Activated naive CD4-positive, alpha-beta T cell treated with anti-CD3 and anti-CD28 coated beads for 36 hours (primary cell): ENCODE measurements around the gene AUTS2. TPM values are rescaled to one million over a fixed set of nuclear protein-coding genes. Genes with fewer than 3 reads are reported as not detected.

Experiments
- CTCF ChIA-PET: fragments of 350-600 bp; sonication (Branson Sonifier 250); formaldehyde crosslinking; loops from one replicate; lab custom pipeline; 2021; ENCODE audit warnings: antibody characterized with exemption; lab: Charles Lee
- DNase-seq: peaks from one replicate; pipeline ENCODE4 v3.0.0-alpha.2; 2020
- H3K27ac Mint-ChIP-seq: one replicate; pipeline ENCODE4 v1.8.0; 2021; ENCODE audit warnings: mild to moderate bottlenecking, mixed read lengths
- H3K27me3 Mint-ChIP-seq: one replicate; pipeline ENCODE4 v1.8.0; 2021; ENCODE audit warnings: low read depth, mixed read lengths
- H3K36me3 Mint-ChIP-seq: one replicate; pipeline ENCODE4 v1.8.0; 2021; ENCODE audit warnings: low read depth, mixed read lengths
- H3K4me1 Mint-ChIP-seq: one replicate; pipeline ENCODE4 v1.8.0; 2021; ENCODE audit warnings: low read depth, mixed read lengths
- H3K4me3 Mint-ChIP-seq: one replicate; pipeline ENCODE4 v1.8.0; 2021; ENCODE audit warnings: mild to moderate bottlenecking, moderate library complexity, mixed read lengths
- H3K9me3 Mint-ChIP-seq: one replicate; pipeline ENCODE4 v1.8.0; 2021; ENCODE audit warnings: mixed read lengths
- intact Hi-C: fragments of 100-400 bp; cut with micrococcal nuclease; formaldehyde crosslinking; loops from one replicate; pipeline ENCODE4 v1.15.1; 2023
- total RNA-seq, 2 experiments: library from RNA; stranded (reverse); gene quantifications; one replicate each; pipeline ENCODE4 v1.2.3, GENCODE V29; 2021

Gene AUTS2
- total RNA-seq, 2 experiments from 2014 or later = 0.79 to 1.1 TPM

DNA sequence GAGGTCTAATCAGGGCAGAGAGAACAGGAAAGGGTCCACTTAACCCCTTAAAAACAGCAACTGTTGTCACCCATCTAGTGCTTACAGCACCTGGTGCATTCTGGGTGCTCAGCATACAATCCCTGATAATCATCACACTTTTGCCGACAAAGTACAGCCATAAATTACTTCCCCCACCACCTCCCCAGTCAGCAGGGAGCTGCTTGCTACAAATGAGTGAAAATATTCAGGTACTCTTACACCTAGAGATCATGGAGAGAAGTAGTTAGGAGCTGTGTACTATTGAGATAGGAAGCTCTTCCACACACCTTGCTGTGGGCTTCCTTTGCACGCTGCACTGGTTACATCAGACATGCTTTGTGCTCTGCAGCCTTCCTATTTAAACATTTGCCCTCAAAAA lies 810.2 kb downstream of the AUTS2 start:
- Mint-ChIP-seq H3K36me3 (no peaks in the 10 kb centered on the region), H3K4me3 (no peak overlapping the region), H3K4me1 (no peaks in the 10 kb centered on the region), H3K27me3 (no peaks in the 10 kb centered on the region), H3K9me3 (no peaks in the 10 kb centered on the region), H3K27ac (no peak overlapping the region)
- DNase-seq = no peak
- CTCF ChIA-PET = no interaction called here
- intact Hi-C loops = no loop called here

DNA sequence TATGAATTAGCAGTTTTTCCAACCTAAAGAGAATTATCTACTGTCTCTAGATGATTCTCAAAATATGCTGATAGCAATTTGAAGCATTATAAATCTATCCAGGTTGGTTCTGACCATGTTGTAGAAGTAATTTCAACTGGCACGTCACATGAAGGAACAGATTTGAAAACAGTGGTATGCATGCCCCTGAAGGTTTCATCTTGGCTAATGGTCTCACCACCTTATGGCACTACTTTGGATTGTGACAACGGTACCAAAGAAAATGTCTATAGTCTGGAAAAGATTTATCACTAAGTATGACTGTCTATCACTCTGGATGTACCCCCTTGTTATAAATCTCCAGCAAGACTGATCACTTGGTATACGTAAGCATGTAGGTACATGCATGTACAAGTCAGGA lies 810.6 kb downstream of the AUTS2 start:
- no peak for DNase-seq
- Mint-ChIP-seq H3K9me3 (no peaks in the 10 kb centered on the region), H3K27ac (no peak overlapping the region), H3K4me3 (no peak overlapping the region), H3K4me1 (no peaks in the 10 kb centered on the region), H3K36me3 (no peaks in the 10 kb centered on the region), H3K27me3 (no peaks in the 10 kb centered on the region)
- intact Hi-C loops = no loop called here
- CTCF ChIA-PET = no interaction called here

DNA sequence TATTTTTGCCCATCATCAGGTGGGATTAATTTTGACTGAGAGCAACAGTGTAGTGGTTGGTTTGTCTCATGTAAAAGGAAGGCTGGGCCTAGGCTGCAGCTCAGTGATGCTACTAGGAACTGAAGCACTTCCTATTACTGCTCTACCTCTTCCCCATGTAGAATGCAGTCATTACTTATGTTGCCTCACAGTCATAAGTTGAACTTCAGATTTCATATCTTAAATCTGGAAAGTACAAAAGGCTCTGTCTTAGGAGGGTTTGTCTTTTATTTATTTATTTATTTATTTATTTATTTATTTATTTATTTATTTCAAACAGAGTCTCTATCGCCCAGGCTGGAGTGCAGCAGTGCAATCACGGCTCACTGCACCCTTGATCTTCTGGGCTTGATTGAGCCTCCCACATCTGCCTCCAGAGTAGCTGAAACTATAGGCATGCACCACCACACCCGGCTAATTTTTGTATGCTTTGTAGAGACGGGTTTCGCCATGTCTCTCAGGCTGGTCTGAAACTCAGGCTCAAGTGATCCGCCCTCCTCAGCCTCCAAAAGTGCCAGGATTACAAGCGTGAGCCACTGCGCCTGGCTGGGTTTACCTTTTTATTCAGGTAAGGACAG lies 812.0 kb downstream of the AUTS2 start:
- H3K27me3 Mint-ChIP-seq = no peaks in the 10 kb centered on the region
- H3K27ac Mint-ChIP-seq = no peak overlapping the region
- no peaks in the 10 kb centered on the region for H3K36me3 Mint-ChIP-seq
- CTCF ChIA-PET = no interaction called here
- intact Hi-C loops = no loop called here
- no peaks in the 10 kb centered on the region for H3K9me3 Mint-ChIP-seq
- no peak for DNase-seq
- H3K4me3 Mint-ChIP-seq = no peak overlapping the region
- H3K4me1 Mint-ChIP-seq = no peaks in the 10 kb centered on the region

DNA sequence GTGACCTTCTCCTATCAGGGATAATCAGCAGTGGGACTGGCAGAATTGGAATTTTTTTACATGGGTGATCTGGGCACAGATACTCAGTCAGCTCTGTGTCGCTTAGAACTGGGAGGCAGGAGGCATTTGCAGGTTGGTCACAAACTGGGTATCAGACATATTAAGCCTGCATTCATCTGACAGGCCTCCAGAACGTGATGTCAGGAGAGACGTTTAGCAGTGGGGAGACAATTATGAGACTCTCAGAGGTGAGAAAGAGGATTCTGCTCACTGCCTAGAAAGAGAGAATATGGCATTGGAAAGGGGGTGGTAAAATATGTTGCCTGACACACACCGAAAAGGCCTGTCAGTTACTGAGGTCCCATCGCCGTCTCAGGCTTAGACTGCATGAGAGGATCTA lies 816.1 kb downstream of the AUTS2 start:
- H3K4me3 Mint-ChIP-seq = no peak overlapping the region
- H3K9me3 Mint-ChIP-seq = no peaks in the 10 kb centered on the region
- H3K4me1 Mint-ChIP-seq = no peaks in the 10 kb centered on the region
- CTCF ChIA-PET = no interaction called here
- no peaks in the 10 kb centered on the region for H3K36me3 Mint-ChIP-seq
- DNase-seq = no peak
- intact Hi-C loops = no loop called here
- H3K27me3 Mint-ChIP-seq = no peaks in the 10 kb centered on the region
- no peak overlapping the region for H3K27ac Mint-ChIP-seq

DNA sequence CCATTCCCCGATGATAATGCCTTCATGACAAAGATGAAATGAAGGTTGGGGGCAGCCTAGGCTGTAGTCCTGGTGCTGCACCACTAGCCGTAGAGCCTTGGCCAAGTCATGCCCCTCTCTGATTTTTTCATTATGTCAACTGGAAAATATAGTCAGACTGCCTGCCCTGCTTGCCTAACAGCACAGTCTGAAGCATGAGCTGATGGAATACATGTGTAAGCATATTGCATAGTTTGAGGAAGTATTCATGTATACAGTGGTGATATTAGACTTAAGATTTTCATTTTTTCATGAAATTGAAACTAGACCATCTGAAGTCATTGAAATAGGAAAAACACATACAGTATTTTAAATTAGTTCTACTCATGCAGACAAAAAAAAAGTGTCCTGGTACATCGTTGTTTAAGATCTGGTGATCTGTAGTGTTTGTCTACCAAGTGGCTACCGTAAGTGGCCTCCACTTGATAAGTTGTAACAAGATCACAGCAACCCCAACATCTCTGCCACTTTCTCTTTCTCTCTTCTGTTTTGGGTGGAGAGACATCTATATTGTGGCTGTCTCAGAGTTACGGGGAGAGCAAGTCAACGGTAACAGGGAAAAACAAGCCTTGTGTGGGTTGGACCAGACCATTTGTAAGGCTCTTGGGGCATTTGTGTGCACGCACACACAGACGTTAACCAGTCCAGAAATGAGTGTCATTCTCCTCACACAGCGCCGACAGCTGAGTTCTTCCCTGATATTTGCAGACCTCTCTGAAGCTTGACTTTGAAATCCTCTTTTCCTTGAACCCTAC lies 817.1 kb downstream of the AUTS2 start:
- H3K4me3 Mint-ChIP-seq = no peak overlapping the region
- intact Hi-C loops = no loop called here
- CTCF ChIA-PET = no interaction called here
- H3K27ac Mint-ChIP-seq = no peak overlapping the region
- H3K36me3 Mint-ChIP-seq = no peaks in the 10 kb centered on the region
- no peak for DNase-seq
- H3K4me1 Mint-ChIP-seq = no peaks in the 10 kb centered on the region
- H3K9me3 Mint-ChIP-seq = no peaks in the 10 kb centered on the region
- H3K27me3 Mint-ChIP-seq = no peaks in the 10 kb centered on the region

DNA sequence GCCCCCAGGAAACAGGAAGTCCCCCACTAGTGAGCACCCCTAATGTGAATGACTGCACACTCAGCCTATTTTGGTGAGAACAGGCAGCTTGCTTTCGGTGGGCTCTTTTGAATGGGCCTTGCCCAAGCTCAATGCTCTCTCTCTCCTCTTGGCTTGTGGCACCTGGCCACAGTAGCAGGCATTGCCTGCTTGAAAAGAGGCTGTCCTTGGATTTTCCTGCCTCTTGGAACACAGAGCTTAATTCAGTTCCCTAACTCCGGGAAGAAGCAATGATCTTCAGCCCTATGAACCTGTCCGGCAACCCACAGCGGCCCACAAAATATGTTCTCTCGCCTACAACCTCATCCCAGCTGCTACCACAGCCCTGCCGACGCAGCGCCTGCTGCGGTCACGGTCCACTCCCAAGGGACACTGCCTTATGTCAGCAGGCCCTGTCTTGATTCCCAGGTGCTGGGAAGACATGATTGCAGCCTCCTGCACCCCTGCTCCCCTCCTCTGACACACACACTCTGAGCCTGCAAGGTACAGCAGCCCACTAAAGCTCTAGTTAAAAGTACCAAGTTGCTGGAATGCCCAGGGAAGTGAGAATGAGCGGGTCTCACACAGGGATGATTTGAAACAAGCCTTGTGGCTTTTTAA lies 818.2 kb downstream of the AUTS2 start:
- no peaks in the 10 kb centered on the region for H3K9me3 Mint-ChIP-seq
- no peaks in the 10 kb centered on the region for H3K4me1 Mint-ChIP-seq
- intact Hi-C loops = no loop called here
- H3K36me3 Mint-ChIP-seq = no peaks in the 10 kb centered on the region
- CTCF ChIA-PET = no interaction called here
- no peaks in the 10 kb centered on the region for H3K27me3 Mint-ChIP-seq
- no peak for DNase-seq
- no peak overlapping the region for H3K4me3 Mint-ChIP-seq
- H3K27ac Mint-ChIP-seq = no peak overlapping the region

DNA sequence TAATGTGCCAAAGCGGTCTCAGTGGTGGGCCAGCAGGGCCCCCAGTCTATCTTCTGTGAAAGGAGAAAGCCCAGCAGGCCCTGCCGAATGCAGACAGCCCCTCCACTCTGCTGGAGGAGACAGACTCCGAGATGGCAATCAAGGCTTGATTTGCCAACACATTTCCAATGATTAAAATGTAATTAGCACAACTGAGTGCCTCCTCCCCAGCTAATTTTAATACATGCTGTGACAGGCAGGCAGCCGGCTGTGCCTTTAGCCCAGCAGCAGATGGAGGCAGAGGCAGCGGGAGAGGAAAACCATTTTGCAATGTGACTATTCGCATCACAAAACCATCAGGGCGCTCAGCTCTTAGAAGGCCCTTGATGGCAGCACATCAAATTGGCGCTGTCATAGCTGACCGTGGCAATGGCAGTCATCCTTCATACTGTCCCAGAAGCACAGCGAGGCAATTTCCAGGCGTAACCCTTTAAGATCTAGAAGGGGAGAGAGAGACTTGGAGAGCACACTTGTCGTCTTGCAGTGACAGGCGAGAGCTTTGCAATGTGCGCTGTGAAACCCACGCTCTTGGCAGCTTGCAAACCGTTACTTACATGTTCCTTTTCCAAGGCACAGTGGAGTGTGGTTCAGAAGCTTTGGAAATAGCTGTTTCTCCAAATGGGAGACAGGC lies 818.8 kb downstream of the AUTS2 start:
- Mint-ChIP-seq H3K36me3 (no peaks in the 10 kb centered on the region), H3K4me1 (no peaks in the 10 kb centered on the region), H3K27me3 (no peaks in the 10 kb centered on the region), H3K9me3 (no peaks in the 10 kb centered on the region), H3K27ac (no peak overlapping the region), H3K4me3 (no peak overlapping the region)
- intact Hi-C loops = no loop called here
- CTCF ChIA-PET = no interaction called here
- no peak for DNase-seq

DNA sequence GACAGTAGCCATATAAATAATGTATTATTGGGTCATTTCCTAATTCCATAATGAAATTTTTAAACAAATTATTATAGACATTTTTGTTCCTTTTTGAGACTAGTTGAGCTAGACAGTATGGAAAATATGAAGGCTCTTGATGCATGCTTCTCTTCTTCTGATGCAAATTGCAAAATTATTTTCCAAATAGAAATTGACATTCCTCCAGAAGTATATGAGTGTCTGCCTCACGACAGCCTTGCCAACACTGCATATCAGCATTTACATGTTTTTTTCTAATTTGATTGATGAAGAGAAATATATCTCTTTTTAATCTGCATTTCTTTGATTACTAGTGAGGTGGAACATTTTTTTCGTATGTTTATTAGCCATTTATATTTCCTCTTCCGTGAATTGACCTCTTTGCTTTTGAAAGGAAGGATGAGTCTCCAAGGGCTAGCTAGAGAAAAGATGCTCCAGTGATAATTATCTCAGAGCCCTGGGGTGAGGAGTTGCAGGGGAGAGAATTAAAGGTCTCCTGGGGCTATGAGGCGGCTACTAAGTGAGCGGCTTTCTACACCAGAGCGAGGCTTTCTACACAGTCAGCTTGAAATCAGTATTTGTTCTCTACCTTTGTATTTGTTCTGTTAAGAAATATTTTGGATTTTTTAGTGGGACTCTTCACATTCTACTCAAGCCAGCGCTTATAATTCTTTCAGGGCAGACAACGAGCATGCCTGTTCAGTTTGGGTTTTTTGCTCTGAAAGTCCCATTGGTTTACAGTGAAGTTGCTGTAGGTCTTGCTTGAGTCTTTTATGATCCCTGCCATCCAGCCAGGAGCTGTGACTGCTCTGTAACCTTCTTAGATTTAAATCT lies 821.5 kb downstream of the AUTS2 start:
- Mint-ChIP-seq H3K27ac (no peak overlapping the region), H3K4me1 (no peaks in the 10 kb centered on the region), H3K36me3 (no peaks in the 10 kb centered on the region), H3K9me3 (peaks cover 1% of the 10 kb centered on the region), H3K4me3 (no peak overlapping the region), H3K27me3 (no peaks in the 10 kb centered on the region)
- DNase-seq = no peak
- CTCF ChIA-PET = no interaction called here
- intact Hi-C loops = no loop called here

DNA sequence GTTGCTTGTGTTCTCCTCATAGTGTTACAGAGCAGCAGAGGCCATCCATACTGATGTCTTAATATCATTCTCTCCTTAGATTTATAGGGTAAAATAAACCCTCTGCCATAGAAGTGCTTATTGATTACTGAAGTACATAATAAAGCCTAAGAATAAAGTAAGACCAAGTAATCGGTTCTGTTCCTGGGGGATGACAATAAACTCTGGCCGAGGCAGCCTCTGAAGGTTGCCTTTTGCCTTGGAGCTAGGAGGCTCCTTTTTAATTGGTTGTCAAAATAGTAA lies 822.0 kb downstream of the AUTS2 start:
- CTCF ChIA-PET = interaction anchor here (0.6 kb wide), 1 partner anchor 762 kb away, joined by 4 read pairs; no protein-coding TSS in a partner anchor
- intact Hi-C loops = no loop called here
- no peak overlapping the region for H3K4me3 Mint-ChIP-seq
- peaks cover 1% of the 10 kb centered on the region for H3K9me3 Mint-ChIP-seq
- DNase-seq = no peak
- H3K36me3 Mint-ChIP-seq = no peaks in the 10 kb centered on the region
- H3K27ac Mint-ChIP-seq = no peak overlapping the region
- no peaks in the 10 kb centered on the region for H3K27me3 Mint-ChIP-seq
- H3K4me1 Mint-ChIP-seq = no peaks in the 10 kb centered on the region

DNA sequence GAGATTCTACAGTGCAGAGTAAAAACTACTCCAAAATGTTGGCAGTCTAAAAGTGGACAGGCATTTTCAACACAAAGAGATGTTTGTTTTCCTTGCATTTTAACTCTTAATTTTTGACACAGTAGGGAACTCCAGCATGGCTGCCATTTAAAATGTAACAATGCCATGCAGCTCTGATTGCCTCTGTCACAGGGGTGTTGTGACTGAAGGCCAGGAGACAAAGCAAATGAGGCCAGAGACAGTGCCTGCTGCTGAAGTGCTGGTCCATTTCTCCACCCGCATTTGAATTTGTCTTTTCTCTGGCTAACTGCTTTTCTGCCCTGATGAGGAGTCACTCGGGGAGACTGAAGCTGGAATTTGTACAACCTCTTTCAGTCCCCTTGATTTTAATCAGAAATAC lies 823.0 kb downstream of the AUTS2 start:
- intact Hi-C loops = no loop called here
- CTCF ChIA-PET = no interaction called here
- no peaks in the 10 kb centered on the region for H3K36me3 Mint-ChIP-seq
- DNase-seq = no peak
- H3K27ac Mint-ChIP-seq = no peak overlapping the region
- H3K4me1 Mint-ChIP-seq = no peaks in the 10 kb centered on the region
- H3K4me3 Mint-ChIP-seq = no peak overlapping the region
- no peaks in the 10 kb centered on the region for H3K27me3 Mint-ChIP-seq
- H3K9me3 Mint-ChIP-seq = peaks cover 1% of the 10 kb centered on the region

DNA sequence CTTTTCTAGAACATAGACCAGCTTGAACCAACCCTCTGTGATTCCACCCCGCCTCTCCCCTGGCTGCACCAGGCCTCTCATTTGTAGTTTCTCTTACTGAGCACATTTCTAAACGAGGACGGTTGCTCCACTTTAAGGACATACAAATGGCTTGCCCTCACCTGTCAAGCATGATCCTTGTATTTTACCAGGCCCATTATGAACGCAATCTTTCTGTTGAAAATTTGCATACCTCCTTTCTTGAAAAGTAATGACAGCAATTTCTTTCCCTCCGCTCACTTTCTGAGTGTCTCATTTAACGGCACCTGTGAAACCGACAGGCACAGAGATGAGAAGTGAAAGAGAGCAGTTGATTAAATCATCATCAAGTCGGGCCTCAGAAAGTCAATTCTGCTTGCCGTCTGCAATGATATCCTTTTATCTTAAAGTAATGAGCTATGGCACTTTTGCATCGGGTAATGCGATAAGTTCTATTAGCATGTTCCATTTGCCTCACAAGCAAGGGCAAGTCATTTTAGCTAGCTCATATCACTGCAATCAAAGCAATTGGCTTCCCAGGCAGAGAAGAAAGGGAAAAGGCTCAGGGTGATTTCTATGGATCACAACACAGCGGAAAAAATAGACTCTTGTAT lies 828.1 kb downstream of the AUTS2 start:
- Mint-ChIP-seq H3K4me1 (no peaks in the 10 kb centered on the region), H3K27ac (no peak overlapping the region), H3K4me3 (no peak overlapping the region), H3K36me3 (peaks cover 2% of the 10 kb centered on the region), H3K9me3 (peaks cover 1% of the 10 kb centered on the region), H3K27me3 (no peaks in the 10 kb centered on the region)
- CTCF ChIA-PET = no interaction called here
- intact Hi-C loops = no loop called here
- DNase-seq = no peak

DNA sequence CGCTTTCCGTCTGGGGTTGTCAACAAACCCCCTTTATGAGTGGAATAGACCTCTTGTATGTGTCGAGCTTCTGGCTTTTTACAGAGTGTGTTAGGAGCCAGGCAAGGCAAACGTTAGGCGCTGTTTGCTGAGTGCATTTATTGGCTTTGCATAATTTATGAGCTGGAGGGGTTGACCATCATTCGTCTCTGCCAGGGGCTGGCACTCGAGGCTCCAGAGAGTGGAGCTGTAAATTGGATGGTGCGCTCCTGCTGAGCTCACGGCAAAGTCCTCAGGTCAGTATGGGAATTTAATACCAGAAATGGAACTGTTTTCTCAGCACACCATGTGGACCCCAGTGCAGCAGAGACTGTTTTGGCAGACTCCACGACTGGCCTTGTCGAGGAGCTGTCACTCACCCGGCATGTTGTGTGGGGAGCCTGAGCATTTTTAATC lies 834.3 kb downstream of the AUTS2 start:
- no peak for DNase-seq
- Mint-ChIP-seq H3K4me3 (no peak overlapping the region), H3K36me3 (peaks cover 2% of the 10 kb centered on the region), H3K4me1 (no peaks in the 10 kb centered on the region), H3K9me3 (no peaks in the 10 kb centered on the region), H3K27ac (no peak overlapping the region), H3K27me3 (no peaks in the 10 kb centered on the region)
- intact Hi-C loops = no loop called here
- CTCF ChIA-PET = no interaction called here
